ENCODE results near the gene SAMD3.
"Not testable (repeated sequence)": the region's sequence is repeated elsewhere in the genome, so short reads cannot be mapped to it uniquely, and the experiment has no call there.

DNA sequence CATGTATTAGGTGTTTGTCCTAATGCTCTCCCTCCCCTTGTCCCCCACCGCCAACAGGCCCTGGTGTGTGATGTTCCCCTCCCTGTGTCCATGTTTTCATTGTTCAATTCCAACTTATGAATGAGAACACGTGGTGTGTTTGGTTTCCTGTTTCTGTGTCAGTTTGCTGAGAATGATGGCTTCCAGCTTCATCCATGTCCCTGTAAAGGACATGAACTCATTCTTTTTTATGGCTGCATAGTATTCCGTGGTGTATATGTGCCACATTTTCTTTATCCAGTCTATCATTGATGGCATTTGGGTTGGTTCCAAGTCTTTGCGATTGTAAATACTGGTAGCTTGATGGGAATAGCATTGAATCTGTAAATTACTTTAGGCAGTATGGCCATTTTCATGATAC lies 52.6 kb downstream of the SAMD3 start:
- TF ChIP-seq EZH2 (IDR thresholded peaks at IDR 0.05; ENCODE audit: borderline replicate concordance, low read depth, low read length, severe bottlenecking) = not testable (repeated sequence)
- TF ChIP-seq, protein P1, sequence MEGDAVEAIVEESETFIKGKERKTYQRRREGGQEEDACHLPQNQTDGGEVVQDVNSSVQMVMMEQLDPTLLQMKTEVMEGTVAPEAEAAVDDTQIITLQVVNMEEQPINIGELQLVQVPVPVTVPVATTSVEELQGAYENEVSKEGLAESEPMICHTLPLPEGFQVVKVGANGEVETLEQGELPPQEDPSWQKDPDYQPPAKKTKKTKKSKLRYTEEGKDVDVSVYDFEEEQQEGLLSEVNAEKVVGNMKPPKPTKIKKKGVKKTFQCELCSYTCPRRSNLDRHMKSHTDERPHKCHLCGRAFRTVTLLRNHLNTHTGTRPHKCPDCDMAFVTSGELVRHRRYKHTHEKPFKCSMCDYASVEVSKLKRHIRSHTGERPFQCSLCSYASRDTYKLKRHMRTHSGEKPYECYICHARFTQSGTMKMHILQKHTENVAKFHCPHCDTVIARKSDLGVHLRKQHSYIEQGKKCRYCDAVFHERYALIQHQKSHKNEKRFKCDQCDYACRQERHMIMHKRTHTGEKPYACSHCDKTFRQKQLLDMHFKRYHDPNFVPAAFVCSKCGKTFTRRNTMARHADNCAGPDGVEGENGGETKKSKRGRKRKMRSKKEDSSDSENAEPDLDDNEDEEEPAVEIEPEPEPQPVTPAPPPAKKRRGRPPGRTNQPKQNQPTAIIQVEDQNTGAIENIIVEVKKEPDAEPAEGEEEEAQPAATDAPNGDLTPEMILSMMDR (IDR thresholded peaks at IDR 0.05; ENCODE audit: borderline replicate concordance, extremely low read depth, low read length, poor library complexity, severe bottlenecking) = not testable (repeated sequence)

Data from DND-41 (cell line).